H4 (cell line): ENCODE measurements around the gene SMAD9. TPM values are rescaled to one million over a fixed set of nuclear protein-coding genes. Genes with fewer than 3 reads are reported as not detected.

Experiments
- DNase-seq: peaks from one replicate; pipeline ENCODE4 v3.0.0-alpha.2; 2015; ENCODE audit warnings: low spot score
- total RNA-seq: library from RNA; depleted of rRNA; stranded (reverse); fragments of >200 nt; shearing (Covaris generic); gene quantifications from 2 replicates; pipeline ENCODE4 v1.2.3, GENCODE V29; 2014; rRNA removed

SMAD9 gene
- total RNA-seq: 2.2 and 4.0 TPM in 2 replicates

DNA sequence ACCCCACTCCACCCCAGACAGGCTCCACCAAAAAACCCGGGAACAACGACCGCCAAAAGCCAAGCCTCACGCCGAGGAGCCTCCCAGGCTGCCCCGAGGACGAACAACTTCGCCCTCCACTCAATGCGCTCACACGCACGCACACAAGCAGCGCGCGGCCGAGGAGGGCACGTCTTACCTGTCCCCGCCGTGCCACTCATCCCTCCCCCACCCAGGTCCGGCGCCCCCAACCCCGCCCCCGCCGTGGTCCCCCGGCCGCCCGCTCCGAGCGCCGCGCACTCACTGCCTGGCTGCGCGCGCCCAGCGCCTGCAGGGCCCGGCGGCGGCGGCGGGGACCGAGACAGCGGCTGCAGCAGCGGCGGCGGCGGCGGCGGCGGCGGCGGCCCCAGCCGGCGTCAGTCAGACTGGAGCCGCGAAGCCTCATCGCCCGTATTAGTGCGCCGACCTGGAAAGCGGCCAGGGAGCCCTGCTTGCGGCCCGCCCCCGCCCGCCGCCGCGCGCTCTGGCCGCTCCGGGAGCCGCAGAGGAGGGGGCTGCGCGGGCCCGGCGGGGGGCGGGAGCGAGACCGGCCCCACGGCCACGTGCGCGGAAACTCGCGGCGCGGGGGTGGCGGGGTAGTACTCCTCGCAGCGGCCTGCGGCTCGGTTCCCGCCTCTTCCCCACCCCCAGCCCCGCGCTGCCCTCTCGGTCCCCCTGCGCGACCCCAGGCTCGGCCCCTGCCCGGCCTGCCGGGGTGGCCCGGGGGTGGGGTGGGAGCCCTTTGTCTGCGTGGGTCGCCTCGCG is at the start of gene SMAD9:
Gene SMAD9 (minus strand): TSS at position 406 of the 783 bp plus-strand sequence. CDS start 40,549 bp downstream, outside the sequence.
- DNase-seq: peak; percentile 33

DNA sequence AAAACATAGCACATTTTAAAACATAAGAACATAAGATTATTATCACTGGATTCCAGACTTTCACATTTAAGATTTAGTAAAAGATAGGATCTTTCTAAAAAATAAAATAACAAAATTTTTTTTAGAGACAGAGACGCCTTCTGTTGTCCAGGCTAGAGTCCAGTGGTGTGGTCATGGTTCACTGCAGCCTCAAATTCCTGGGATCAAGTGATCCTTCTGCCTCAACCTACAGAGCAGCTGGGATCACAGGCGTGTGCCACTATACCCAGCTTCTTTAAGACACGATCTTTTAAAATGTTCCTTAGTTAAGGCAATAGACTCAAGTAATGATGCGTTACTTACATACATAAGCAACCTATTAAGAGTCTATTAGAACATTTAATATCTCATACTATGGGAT is 46.4 kb upstream of the SMAD9 start:
- no peak for DNase-seq

DNA sequence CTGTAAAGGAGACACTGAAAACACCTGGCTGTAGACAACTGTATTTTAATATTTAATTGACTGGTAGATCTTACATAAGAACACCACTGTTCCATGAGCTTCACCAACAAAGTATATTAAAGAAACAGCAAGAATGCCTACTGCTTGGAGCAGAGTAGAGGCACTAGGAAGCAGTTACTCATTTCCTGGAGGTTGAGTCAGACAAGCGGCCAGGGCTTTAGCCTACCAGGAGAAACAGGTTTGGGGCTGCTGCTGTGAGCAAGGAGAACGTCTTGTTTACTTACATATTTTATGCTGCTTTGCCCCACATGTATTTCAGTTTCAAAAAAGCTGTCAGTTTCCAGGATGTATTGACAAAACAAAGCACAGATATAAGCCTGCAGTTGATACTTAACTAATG is 45.7 kb upstream of the SMAD9 start:
- DNase-seq: no peak

DNA sequence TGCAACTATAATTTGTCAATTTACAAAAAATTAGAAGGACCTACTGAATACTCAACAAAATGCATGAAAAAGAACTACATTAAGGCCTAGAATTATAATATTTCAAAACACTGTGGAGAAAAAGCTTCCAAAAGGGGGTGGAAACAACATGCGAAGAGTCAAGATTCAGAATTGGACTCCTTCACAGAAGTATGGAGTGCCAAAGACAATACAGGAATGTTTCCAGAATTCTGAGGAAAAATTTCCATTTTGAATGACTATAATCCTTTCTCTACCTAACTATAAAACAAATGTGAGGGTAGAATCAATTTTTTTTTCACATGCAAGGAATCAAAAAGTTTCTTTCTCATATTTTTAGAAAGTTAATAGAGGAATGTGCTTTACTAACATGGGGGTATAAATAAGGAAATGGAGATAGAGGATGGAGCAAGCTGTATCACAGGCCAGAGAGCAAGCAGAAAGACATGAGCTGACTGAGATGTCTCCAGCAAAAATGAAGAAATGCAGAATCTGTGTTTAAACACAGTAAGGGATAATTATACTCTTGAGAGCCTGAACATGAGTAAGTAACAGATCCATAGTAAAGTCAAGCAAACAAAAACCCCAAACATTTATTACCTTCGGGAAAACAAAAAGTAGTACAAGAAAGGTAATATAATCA is 39.5 kb upstream of the SMAD9 start:
- DNase-seq: no peak

DNA sequence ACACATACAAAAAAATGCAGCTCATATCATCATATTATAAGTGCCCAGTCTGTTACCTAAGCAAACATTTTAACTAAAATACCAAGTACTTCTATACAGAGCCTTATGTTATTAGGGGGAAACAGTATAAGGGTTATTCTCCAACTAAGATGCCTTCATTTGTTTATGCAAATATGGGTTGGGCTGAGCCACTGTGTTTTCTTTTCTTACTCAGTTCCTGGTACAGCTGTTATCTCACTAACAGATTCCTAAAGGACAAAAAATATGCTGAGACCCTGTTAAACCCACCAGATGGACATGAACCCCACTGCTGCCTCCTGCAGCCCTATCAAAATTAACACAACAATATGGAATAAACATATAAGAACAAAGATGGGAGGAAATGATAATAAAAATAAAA is 34.5 kb upstream of the SMAD9 start:
- DNase-seq: no peak

DNA sequence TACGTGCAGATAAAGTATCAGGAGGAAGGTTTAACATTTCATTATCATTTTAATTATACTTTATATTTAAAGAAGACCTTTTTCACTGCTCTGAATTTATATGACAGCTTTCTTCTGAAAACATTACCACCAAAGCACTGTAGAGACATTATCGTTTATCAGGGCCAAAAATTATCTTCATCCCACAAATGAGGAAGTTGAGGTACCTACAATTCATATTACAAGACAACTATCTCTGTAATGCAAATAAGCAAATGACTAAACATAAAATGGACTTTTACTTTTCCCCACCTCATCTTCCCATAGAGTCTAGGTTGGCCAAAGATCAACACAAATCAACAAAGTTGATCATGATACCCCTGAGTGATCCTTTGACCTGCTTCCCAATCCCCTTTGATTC is 30.9 kb upstream of the SMAD9 start:
- DNase-seq: no peak

DNA sequence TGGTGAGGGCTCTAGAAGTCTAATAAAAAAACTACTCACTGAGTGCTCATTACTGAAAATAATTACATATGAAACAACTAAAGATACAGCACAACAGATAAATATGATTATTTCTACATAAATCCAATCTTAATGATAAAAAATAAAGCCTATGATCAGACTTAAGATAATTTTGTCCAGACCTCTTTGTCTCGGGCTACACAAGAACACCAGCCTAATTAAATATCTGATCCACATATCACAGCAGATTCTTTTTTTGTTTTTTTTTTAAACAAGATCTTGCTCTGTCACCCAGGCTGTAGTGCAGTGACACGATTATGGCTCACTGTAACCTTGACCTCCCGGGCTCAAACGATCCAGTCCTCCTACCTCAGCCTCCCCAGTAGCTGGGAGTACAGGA is 30.3 kb upstream of the SMAD9 start:
- no peak for DNase-seq

DNA sequence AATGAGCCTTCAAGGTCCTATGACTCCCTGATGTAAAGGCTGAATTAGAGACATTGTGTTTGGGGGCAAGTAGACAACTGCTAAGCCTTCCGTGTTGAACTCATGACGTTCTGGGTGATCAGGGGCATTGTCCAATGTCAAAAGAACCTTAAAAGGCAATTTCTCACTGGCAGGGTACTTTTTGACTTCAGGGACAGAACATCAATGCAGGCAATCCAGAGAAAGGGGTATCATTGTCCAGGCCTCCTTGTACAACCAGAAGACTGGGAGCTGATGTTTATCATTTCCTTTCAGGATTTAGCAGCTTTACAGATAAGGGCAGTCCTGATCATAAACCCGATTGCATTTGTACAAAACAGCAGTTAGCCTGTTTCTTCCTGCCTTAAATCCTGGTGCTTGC is 25.0 kb upstream of the SMAD9 start:
- DNase-seq: no peak

DNA sequence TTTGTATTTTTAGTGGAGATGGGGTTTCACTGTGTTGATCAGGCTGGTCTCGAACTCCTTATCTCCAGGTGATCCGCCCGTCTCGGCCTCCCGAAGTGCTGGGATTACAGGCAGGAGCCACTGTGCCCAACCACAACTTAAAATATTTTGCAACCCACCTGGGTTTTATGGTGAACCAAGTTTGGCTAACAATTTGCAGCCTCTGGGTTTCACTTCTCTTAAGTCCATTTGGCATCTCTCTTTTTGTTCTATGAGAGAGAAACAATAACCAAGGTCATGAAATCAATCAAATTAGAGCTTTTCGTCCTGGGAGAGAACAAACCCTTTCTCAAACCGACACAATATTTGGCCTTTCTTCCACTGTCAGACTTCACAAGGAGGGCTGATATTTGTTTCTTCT is 5.6 kb upstream of the SMAD9 start:
- no peak for DNase-seq

DNA sequence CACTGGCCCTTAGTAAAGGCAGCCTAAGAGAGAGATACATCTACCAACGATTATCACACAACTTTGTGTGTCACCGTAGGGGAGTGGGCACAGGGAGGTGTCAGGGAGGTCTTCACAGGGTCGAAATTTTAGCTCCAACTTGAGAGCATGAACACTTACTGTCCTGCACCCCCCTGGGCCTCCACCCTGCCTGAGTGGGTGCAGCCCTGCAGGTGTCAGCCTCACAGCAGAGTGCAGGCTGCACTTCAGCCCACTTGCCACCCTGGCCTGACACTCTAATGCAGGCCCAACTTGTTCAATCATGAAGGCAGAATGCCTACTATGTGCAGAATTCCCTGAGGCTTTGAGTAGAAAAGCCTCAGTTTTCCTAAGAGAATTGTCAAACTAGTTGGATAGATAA is 4.0 kb upstream of the SMAD9 start:
- no peak for DNase-seq

DNA sequence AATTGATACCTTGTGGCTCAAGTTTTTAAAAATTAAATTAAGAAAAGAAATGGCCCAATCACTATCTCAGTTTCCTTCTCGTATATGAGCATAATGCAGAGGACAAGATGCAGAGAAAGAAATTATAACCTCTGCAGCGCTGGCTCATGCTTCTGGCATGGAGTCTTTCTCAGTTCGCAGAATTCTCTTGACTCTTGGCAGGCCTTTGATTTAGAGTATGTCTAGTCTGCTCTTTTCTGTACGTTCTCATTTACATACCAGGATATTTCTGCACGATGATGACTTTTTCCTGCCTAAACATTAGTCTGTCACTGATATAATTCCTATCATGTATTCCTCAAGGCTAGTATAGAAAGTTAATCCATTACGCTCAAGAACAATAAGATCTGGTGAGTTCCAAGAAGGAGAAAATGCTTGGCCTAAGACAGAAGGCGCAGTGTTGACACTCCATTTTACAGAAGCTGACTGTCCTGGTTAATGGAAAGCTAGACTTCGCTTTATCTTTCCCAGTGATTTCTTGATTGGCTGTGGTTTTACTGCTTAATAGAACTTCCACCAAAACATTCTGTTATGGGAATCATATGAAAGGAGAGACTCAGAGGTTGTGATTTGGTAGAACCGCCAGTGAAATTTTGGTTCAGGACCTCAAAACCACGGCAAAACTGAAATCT is 1.7 kb upstream of the SMAD9 start:
- DNase-seq: no peak

DNA sequence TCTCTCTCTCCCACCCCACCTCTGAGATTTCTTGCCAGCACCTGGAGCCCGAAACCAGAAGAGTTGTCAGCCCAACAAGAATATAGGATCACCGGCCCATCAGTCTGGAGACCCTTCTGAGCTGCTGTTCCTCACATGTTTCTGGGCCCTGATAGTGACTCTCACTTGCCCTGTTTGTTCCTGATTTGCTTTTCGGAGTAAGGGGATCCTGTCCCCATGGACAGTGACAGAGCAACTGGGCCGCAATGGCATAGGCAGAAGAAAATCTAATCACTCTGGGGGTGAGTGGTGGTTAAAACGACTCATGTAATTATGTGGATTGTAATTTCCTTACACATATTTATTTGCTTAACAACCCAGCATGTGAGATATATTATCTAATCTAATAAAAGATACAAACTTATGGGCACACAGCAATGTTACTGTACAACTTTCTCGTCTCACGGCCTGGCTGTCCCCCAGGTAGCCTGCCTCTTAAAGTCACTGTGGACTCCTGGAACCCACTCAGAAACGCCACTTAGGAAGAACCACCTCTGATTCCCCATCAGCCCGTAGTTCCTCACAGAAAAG is 663 bp upstream of the SMAD9 start:
- DNase-seq: no peak

DNA sequence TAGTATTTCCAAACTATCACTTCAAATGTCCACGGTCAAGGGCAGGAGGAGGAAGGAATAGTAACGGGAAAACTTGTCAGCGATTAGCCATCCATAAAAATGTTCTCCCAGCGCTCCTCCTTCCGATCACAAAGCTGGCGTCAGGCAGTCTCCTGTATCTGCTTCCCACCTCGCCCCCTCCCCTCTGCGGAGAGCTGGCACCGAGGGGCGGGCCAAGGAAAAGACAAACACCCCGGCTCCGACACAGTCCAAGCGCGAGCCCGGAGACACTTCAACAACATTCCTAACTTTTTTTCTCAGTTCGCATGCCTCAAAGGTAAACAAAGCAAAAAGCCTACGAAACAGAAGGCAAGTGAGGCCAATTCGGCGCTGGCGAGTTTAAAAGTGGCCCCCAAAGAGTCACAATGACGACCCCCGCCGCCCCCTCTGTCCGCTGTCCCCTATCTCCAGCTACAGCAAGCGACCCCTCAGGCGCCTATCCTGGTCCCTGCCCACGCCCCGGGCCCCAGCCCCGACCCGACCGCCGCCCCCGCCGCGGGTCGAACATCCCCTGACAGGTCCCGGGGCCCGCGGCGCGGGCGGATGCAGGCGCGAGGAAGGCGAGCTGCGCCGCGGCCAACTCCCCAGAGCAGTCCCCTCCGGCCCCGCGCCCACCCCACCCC is 736 bp downstream of the SMAD9 start:
- DNase-seq: peak; percentile 13

DNA sequence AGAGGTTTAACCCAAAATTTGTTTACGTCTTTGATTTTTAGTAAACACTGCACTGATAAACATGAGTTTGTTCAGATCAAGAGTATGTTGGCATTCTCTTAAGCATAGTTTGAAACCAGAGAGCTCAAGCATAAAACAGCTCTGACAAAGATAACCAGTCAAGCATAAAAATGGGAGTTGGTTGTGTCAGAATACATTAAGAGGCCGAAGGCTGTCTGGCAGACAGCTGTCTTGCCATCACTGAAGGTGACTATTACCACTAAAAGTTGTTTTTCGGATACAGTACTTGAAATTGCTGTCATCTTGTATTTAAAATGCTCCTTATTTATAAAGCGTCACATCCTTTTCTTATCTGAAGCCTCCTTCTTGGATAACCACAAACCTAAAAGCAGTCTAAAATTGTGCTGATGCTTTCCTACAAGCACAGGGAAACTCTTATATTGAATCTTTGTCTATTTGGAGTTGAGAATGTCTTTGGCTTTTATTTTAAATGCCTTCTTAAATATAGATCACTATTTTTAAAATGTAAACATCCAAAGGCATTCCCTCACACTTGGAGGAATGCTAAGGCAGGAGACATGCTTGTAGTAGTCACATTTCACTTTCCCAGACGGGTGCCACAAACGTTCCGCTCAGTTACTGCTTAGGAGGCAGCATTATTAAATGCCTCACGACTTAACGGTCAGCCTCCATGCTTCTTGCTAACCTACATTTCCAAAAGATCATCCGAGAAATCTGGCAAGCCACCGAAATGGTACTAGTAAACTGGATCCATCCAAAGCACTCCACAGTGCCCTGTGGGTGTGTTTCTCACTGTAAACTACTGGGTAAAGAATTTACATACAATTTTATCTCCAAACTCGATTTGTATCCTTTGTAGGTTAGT is 1.5 kb downstream of the SMAD9 start:
- no peak for DNase-seq

DNA sequence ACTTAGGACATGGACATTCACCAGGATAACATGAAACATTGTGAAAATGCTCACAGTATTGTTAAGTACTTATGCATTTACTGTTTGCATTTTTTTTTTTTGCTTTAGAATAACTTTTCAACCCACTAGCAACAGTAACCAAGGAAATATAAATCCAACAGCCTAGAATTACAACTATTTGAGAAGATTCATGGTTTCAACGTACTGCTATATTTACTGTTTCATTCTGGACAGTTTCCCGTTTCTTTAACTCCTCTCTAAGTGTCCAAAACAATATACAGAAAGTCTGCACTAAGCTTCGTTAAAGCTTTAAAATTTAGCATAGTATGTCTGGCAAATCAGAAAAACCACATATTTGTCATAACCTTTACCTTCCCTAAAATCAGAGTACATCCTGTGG is 2.7 kb downstream of the SMAD9 start:
- DNase-seq: no peak

DNA sequence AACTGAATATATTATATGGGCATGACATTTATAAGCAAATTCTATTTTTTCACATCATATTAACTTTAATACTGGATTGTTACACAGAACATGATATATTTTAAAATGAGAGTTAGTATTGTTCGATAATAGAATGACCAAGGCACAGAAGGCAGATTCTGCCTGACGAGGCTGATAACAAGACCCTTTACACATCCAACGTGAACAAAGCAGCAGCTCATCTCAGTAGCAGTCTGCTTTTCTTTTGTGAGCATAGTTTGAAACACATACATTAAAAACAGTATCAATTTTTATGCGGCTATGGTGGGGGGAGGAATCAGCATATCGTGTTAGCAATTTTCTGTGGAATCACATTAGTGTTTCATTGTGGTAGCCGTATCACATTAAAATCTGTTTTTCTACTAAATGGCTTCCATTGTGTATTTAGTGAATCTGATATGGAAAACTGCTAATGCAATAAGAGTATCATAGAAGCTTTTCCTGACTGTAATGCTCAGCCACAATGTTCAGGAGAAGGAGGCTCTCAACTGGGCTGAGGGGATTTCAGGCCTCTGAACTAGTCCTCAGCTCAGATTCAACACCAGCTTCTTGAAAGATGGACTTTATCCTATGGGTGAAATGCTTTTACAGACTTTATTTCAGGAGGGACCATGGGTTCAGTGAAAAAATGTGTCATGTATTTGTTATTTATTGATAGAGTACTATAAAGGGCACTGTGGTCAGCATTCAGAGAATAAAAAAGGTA is 4.0 kb downstream of the SMAD9 start:
- DNase-seq: no peak

DNA sequence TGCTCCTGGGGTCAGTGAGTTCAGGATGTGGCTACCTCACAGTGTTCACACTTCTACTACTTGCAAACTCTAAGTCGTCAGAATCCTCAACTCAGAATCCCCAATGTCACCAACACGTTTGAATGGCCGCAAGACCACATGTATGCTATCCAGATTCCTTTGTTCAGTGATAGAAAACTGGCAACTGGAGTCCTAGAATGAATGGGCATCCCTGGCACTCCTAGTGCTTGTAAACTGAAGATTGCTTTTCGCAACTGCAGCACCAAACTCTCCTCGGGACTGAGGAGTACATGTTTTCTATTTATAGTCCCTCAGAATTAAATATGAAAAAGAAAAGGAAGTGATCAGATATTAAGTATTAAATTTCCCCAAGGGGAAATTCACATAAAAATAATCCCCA is 4.9 kb downstream of the SMAD9 start:
- DNase-seq: no peak

DNA sequence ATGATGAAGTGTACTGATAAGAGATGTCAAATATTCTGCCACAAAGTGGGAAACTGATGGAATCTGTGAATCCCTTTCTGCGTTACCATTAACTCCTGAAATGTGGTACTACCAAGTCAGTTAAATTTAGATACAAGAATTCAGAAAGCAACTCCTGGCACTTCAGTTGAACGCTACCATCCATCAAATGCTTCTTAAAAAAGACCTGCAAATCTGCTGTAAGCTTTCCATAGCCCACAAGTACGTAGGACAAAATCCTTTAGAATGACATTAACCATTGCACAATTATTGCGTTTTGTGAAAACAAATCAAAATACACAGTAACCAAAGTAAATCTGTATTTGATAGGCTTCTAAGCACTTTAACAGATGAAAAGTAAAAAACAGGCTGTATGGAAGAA is 5.4 kb downstream of the SMAD9 start:
- no peak for DNase-seq

DNA sequence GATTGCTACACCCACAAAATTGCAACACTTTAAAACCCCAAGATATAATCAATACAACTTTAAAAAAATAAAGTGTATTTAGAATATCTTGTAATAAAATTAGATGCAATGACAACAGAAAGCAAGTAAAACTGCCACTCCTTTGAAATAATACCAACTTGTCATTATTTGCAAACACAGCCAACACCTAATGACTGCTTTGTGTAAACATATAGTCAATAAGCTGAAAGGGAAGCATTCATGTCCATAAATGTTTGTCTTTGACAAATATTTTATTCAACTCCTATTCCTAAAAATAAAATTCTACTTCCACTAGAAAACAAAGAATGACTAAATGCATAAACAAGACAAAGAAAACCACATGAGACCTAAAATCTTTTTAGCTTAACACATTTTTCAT is 6.6 kb downstream of the SMAD9 start:
- no peak for DNase-seq

DNA sequence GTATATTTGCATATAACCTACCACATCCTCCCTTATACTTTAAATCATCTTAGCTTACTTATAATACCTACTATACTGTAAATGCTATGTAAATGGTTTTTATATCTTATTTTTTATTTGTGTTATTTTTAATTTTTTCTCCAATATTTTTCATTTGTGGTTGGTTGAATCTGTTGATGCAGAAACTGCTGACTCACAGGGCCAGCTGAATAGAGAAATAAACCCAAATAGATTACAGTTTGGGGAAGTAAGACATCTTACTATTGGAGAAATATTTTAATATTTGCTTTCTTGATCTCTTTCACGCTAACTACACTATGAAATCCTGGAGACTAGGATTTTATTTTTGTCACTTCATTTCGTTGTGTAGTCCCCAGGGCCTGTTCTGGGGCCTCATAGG is 7.1 kb downstream of the SMAD9 start:
- no peak for DNase-seq
